ES-I3 (cell line): Measurements from ENCODE around the gene PTPRC.

Source experiments
- H3K36me3 ChIP-seq: 2 replicates; pipeline ENCODE4 v1.6.1; 2013; ENCODE audit warnings: mild to moderate bottlenecking, low read length, control low read depth, moderate library complexity; ENCODE audit not compliant: insufficient read depth
- H3K4me1 ChIP-seq: 2 replicates; pipeline ENCODE4 v1.6.1; 2013; ENCODE audit warnings: mild to moderate bottlenecking, control low read depth, low read length; ENCODE audit not compliant: insufficient read depth
- H3K9ac ChIP-seq: 2 replicates; pipeline ENCODE4 v1.6.1; 2013; ENCODE audit warnings: low read depth, mild to moderate bottlenecking, low read length, moderate library complexity
- H3K9me3 ChIP-seq: 2 replicates; pipeline ENCODE4 v1.6.1; 2013; ENCODE audit warnings: mild to moderate bottlenecking, low read length, moderate library complexity; ENCODE audit not compliant: control insufficient read depth, insufficient read depth

PTPRC gene

DNA sequence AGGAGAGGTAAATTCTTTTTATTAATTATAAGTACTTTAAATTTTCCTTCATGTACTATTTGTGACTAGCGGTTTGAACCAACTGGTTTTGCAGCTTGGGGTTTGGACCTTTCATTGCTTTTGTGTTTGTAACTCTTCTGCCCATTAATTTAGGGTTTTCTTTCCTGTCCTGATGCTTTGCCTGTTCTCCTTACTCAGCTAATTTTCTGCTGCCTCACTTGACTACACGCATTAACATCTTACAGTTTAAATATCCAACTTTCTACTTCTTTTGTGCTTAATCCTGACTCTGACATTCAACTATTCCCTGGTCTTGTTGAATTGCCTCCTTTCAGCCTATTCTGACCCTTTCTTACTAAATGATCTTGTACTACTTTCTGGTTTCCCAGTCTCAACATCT is 135.6 kb downstream of the PTPRC start:
- Histone ChIP-seq H3K9ac (no peak overlapping the region), H3K4me1 (no peaks in the 10 kb centered on the region), H3K36me3 (no peaks in the 10 kb centered on the region), H3K9me3 (no peaks in the 10 kb centered on the region)

DNA sequence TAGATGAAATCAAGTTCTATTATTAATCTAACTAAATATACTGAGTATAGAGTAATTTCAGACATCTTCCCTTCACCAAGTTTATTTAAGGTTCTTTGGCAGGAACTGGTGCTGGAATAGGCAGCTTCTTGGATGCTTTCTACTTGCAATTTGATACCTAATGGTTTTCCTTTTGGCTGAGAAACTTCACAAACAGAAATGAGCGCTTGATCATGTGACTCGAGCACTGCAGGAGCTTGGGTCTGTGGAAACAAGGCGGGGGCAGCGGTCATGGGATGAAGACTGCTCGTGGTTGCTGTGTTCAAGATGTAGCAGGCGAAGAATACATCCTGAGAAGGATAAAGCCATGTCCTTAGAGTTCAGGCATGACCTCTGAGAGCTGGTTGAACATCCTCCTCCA is 136.8 kb downstream of the PTPRC start:
- H3K4me1 ChIP-seq: no peaks in the 10 kb centered on the region
- H3K9me3 ChIP-seq: no peaks in the 10 kb centered on the region
- no peaks in the 10 kb centered on the region for H3K36me3 ChIP-seq
- H3K9ac ChIP-seq: no peak overlapping the region

GRCh38 chr1:198776602-198777029 is 137.8 kb downstream of the PTPRC start:
- Histone ChIP-seq H3K4me1 (no peaks in the 10 kb centered on the region), H3K9ac (no peak overlapping the region), H3K9me3 (no peaks in the 10 kb centered on the region), H3K36me3 (no peaks in the 10 kb centered on the region)

- Histone ChIP-seq H3K9me3 (no peaks in the 10 kb centered on the region), H3K9ac (no peak overlapping the region), H3K36me3 (no peaks in the 10 kb centered on the region), H3K4me1 (no peaks in the 10 kb centered on the region)
Observed at GRCh38 chr1:198778049-198778448, 139.2 kb downstream of the PTPRC start.

DNA sequence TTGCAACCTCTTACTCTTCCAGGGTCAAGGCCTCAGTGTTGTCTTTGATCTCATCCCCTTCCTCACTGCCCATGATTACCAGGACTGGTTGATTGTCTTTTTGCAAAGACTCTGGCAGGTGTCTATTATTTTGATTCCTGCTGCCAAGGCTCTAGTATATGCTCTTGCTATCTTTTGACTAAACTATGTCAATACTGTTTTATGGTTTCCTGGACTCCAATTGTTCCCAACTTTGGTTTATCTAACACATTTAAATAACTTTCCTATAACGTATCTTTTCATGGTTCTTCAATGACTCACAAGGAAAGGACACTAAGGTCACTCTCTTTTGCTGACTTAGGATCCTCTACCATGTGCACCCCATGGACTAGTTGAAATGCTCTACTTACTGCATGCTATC is 141.5 kb downstream of the PTPRC start:
- no peak overlapping the region for H3K9ac ChIP-seq
- no peaks in the 10 kb centered on the region for H3K4me1 ChIP-seq
- H3K36me3 ChIP-seq: no peaks in the 10 kb centered on the region
- no peaks in the 10 kb centered on the region for H3K9me3 ChIP-seq

- Histone ChIP-seq H3K9me3 (no peaks in the 10 kb centered on the region), H3K9ac (no peak overlapping the region), H3K4me1 (peaks cover 14% of the 10 kb centered on the region; the same call in 1 of the 2 replicates), H3K36me3 (no peaks in the 10 kb centered on the region)
Observed at GRCh38 chr1:198788561-198789064, 149.8 kb downstream of the PTPRC start.

GRCh38 chr1:198793714-198794113 is 154.9 kb downstream of the PTPRC start:
- H3K36me3 ChIP-seq: no peaks in the 10 kb centered on the region; the same call in 1 of the 2 replicates
- peaks cover 9% of the 10 kb centered on the region for H3K9me3 ChIP-seq
- peaks cover 9% of the 10 kb centered on the region; the same call in 1 of the 2 replicates for H3K4me1 ChIP-seq
- H3K9ac ChIP-seq: no peak overlapping the region

- Histone ChIP-seq H3K9me3 (peaks cover 9% of the 10 kb centered on the region), H3K9ac (no peak overlapping the region), H3K36me3 (no peaks in the 10 kb centered on the region; the same call in 1 of the 2 replicates), H3K4me1 (peaks cover 4% of the 10 kb centered on the region; the same call in 1 of the 2 replicates)
Observed at GRCh38 chr1:198794498-198794897, 155.7 kb downstream of the PTPRC start.

DNA sequence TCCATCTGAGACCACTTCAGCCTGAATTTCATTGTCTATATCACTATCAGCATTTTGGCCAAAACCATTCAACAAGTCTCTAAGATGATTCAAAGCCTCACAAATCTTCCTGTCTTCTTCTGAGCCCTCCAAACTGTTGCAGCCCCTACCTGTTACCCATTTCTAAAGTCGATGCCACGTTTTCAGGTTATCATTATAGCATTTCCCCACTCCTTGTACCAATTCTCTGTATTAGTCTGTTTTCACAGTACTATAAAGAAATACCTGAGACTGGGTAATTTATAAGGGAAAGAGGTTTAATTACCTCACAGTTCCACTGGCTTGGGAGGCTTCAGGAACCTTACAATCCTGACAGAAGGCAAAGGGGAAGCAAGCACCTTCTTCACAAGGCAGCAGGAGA is 158.8 kb downstream of the PTPRC start:
- Histone ChIP-seq H3K9ac (no peak overlapping the region), H3K9me3 (peaks cover 9% of the 10 kb centered on the region), H3K4me1 (no peaks in the 10 kb centered on the region), H3K36me3 (no peaks in the 10 kb centered on the region; the same call in 1 of the 2 replicates)

DNA sequence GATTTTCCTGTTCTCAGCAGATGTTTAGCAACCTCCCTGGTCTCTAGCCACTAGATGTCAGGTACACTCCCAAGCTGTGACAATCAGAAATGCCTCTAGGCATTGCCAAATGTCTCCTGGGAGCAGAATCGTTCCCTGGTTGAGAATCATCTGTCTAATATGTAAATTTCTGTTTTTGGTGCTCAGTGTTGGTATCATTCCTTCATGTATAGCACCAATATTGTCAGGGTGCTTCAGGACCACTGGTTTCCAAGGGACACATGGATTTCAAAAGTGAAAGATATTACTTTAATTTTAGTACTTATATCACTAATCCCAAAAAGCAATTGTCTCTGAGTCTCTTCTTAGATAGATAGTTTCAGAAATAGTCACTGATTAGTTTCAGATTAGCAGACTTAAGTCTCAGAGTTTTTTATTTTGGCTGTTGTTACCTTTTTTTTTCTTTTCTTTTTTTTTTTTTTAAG is 160.1 kb downstream of the PTPRC start:
- no peaks in the 10 kb centered on the region; the same call in 1 of the 2 replicates for H3K36me3 ChIP-seq
- no peaks in the 10 kb centered on the region for H3K4me1 ChIP-seq
- peaks cover 9% of the 10 kb centered on the region for H3K9me3 ChIP-seq
- no peak overlapping the region for H3K9ac ChIP-seq

GRCh38 chr1:198805498-198806151 is 166.8 kb downstream of the PTPRC start:
- H3K36me3 ChIP-seq: no peaks in the 10 kb centered on the region

GRCh38 chr1:198806861-198807260 is 168.0 kb downstream of the PTPRC start:
- Histone ChIP-seq H3K9me3 (no peaks in the 10 kb centered on the region), H3K36me3 (no peaks in the 10 kb centered on the region), H3K9ac (no peak overlapping the region), H3K4me1 (no peaks in the 10 kb centered on the region)

More at GRCh38 chr1:198805498-198806151, 166.8 kb downstream of the PTPRC start:
- Histone ChIP-seq H3K9me3 (no peaks in the 10 kb centered on the region; the same call in 1 of the 2 replicates), H3K4me1 (no peaks in the 10 kb centered on the region), H3K9ac (no peak overlapping the region)
